Jurkat, Clone E6-1 (cell line): Measurements from ENCODE around the gene TPST1.
"Not testable (repeated sequence)": the region's sequence is repeated elsewhere in the genome, so short reads cannot be mapped to it uniquely, and the experiment has no call there.

Experiments
- DNase-seq: peaks from one replicate; pipeline ENCODE4 v3.0.0-alpha.2; 2011; ENCODE audit warnings: low read depth, low spot score
- H3K4me3 ChIP-seq: 2 replicates; pipeline ENCODE4 v1.5.1; 2011; ENCODE audit warnings: mild to moderate bottlenecking, low read length, control low read depth, moderate library complexity

Gene TPST1

DNA sequence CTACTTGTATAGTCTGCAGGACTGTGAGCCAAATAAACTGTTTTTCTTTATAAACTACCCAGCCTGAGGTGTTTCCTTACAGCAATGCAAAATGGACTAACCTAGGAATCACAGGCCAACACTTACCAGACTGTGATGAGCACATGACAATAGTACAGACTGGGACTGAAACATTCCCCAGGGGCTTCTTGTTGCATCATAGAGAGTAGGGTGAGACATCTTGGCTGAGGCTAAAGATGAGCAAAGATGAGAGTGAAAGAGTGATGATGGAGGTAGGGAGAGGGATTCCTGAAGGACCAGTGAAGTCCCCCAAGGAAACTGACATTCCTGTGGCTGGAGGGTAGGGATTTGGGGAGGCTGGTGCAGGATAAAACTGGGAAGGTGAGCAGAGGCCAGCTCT, 194.4 kb downstream of the TPST1 start:
- DNase-seq, result no peak
- no peak overlapping the region for H3K4me3 ChIP-seq

DNA sequence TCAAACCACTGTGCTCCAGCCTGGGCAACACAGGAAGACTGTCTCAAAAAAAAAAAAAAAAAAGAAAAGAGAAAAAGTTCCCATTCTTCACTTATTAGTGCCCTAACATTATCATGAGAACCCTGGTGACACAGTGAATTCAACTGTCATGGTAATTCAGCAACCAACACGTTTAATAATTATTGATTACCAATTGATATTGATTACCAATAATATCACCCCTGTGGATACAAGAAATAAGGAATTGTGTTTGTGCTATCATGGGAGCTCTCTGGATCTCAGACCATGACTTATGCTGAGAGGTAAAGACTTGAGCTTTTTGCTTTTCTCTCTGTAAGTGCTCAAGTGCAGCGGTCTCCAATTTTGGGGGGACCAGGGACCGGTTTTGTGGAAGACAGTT, 195.3 kb downstream of the TPST1 start:
- no peak for DNase-seq
- H3K4me3 ChIP-seq, result no peak overlapping the region

DNA sequence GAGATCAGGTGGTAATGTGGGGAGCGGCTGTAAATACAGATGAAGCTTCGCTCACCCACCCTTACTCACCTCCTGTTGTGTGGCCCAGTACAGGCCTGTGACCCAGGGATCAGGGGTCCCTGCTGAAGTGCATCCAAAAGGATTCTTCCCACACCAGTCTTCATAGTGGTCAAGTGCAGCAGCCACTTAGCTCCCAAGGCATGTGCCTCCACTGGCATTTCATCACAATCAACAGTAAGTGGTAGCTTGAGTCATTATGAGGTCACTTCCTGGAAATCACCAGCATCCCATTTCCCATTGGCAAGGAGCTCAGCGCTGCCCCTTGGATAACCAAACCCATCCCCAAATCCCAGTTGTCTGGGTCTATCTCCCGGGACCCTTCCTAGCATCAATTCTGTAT, 196.0 kb downstream of the TPST1 start:
- H3K4me3 ChIP-seq, DNase-seq: not testable (repeated sequence)

DNA sequence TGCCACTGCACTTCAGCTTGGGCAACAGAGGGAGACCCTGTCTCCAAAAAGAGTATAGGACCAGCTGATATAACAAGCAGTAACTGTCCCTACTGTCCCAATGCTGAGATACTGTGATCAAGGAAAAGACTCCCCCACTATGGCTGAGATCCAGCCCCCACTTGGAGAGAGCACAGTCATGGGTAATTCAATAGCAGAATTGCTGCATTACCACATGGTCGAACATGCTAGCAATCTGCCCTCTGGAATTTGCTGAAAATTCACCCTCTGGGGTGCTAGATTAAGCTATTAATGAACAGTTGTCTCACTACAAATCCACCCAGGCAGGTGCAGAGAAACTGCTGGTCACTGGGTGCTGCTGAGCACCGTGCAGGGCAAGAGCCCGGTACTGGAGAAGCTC, 196.8 kb downstream of the TPST1 start:
- not testable (repeated sequence) for H3K4me3 ChIP-seq, DNase-seq

DNA sequence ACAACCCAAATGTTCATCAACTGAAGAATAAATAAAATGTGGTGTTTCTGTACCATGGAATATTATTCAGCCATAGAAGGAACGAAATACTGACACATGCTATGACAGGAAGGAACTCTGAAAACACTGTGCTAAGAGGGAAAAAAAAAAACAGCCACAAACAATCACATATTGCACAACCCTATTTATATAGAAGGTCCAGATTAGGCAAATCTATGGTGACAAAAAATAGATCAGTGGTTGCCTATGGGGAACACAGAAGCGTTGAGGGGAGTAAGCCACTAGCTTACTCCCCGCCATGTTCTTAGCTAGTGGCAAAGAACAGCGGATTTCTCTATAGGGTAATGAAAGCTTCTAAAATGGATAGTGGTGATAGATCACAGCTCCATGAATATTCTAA, 198.4 kb downstream of the TPST1 start:
- no peak overlapping the region for H3K4me3 ChIP-seq
- no peak for DNase-seq

DNA sequence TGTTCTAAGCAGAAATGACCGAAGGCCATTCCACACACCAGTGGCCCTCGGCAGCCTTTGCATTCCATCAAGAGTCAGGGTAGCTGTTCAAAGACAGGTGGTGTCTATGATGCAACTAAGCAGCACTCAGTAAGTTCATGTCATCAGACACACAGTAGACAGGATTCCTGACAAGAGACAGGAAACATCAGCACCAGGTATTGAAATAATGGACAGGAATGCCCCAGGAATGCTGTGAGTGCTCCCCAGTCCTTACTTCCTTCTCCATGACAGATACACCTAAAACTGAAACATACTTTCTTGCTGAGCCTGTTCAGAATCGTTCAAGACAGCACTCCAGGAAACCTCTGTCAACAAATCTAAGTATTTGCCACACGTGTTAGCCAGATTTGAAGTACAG, 204.4 kb downstream of the TPST1 start:
- DNase-seq, result no peak
- H3K4me3 ChIP-seq, result no peak overlapping the region
